HG03039 (cell line): ENCODE results near the gene RSPH10B2.
"Not testable (repeated sequence)": the region's sequence is repeated elsewhere in the genome, so short reads cannot be mapped to it uniquely, and the experiment has no call there.

Experiments used
- ATAC-seq: cut with Tn5 transposase; IDR thresholded peaks from one replicate; pipeline ENCODE4 v1.9.1; 2021; ENCODE audit warnings: mild to moderate bottlenecking, moderate library complexity; ENCODE audit not compliant: unreplicated experiment

RSPH10B2 gene

GRCh38 chr7:6837081-6837480 lies 83.2 kb downstream of the RSPH10B2 start:
- not testable (repeated sequence) for ATAC-seq

GRCh38 chr7:6842278-6842921 lies 88.5 kb downstream of the RSPH10B2 start:
- not testable (repeated sequence) for ATAC-seq

DNA sequence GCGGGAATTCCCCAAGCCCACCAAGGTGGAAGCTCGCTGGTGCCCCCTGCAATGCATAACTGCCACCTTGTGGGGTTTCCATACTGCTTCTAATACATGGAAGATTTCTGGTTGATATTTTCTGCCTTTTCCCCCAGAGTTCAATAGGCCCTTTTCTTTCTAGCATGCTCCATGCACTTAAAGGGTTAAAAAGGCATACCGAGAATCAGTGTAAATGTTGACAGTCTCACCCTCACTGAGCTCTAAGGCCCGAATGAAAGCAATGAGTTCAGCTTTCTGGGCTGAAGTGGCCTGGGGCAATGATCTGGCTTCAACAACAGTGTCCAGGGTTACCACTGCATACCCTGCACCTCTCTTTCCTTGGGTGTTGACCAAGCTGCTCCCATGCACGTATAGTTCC lies 89.2 kb downstream of the RSPH10B2 start:
- ATAC-seq = not testable (repeated sequence)

- ATAC-seq = not testable (repeated sequence)
Observed at GRCh38 chr7:6843654-6844053, 89.8 kb downstream of the RSPH10B2 start.

DNA sequence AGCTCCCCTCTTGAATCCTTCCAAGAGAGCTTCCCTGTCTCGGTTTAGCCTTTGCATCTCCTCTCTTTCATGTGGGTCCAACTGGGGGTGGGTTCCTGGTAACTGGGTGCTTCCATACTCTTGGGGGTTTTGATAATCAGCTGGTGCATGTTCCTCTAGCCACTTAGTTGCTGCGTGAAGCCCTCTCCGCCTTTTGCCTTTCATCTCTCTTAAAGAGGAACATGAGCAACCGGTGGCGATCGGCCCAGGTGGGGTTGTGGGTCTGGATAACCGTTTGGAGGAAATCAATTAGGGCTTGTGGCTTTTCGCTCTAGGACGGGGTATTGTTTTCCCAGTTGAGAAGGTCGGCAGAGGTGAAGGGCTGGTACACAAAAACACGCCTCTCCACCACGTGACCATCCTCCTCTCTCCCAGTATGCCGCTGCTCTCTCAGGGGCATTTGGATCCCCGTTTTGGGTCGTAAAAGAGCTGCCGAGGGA lies 92.1 kb downstream of the RSPH10B2 start:
- not testable (repeated sequence) for ATAC-seq

DNA sequence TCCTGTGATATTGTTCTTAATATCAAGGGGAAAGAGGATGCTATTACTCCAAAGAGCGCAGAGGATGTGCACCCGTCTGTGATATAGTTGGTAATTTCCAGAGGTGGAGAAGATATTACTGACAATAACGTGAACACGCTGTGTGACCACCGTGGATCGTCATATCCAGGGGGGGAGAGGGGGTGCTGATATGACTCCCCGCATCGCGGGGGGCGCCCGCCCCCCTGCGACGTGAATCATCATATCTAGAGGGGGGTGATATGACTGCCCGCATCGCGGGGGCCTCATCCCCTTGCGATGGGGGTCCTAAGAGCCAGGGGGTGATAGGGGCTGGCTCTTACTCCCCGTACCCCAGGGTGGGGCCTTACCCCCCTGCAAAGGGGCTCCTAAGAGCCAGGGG lies 93.8 kb downstream of the RSPH10B2 start:
- not testable (repeated sequence) for ATAC-seq
